Measurements from ENCODE around the gene TBATA.

Gene TBATA

DNA sequence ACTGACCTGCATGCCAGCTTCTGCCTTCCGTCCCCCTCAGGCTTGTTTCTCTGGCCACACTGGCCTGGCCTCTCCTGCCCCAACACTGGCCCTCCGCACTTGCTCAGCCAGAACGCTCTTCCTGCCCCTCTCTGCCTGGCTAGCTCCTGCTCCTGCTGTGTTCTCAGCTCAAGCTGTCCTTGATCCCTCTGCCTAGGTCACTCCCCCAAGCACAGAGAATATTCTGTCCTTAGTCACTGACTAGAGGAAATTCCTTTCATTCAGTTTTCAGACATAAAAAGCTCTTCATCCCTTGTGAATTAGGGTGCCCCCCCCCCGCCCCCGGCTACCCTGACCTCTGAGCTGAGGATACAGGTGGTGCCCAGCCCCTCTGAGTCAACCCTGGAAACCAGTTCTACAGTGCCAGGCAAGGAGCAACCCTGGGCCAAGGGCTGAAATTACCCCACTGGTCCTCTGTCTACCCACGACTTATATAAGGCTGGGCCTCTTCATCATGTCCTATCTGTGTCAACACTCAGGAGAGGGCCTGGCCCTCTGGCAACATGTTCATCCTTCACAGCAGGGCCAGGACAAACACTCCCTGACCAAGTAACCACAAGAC lies 23.9 kb upstream of the TBATA start:
- DNase-seq (ENCODE audit: low read depth, low spot score), result no peak

DNA sequence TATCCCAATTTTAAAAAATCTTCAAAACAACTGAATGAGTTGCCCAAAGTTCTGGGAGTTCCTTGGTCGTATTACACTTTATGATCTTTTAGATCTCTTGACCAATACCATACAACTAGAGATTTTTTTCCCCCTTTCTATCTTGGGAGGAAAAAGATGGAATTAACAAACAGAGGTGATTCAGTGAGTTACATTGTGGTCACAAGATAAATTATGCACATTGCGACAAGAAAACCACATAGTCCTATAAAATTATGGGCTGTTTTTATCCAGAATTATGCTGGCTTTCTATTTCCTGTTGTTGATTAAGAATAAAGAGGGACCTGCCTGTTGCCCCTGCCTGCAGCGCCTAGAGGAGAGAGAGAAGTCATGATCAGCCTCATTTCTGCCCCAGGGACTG lies 22.4 kb upstream of the TBATA start:
- DNase-seq (ENCODE audit: low read depth, low spot score), result no peak

DNA sequence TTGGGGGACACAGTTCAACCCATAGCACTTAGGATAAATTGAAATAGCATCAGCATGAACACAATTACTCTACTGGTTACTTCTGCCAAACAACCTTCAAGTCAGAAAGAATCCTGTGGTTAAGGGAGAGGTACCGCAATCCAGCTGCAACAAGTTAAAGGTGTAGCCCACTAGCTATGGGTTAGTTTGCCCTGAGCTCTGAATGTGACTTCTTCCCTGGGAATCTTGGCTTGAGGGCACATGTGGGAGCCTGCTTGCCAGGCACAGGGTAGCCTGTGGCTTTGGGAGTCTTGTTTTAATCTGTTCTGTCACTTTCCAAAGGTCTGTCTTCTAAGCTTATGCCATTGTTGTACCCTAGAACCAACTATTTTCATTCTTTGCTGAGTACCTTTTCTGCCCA lies 21.7 kb upstream of the TBATA start:
- no peak for DNase-seq (ENCODE audit: low read depth, low spot score)

DNA sequence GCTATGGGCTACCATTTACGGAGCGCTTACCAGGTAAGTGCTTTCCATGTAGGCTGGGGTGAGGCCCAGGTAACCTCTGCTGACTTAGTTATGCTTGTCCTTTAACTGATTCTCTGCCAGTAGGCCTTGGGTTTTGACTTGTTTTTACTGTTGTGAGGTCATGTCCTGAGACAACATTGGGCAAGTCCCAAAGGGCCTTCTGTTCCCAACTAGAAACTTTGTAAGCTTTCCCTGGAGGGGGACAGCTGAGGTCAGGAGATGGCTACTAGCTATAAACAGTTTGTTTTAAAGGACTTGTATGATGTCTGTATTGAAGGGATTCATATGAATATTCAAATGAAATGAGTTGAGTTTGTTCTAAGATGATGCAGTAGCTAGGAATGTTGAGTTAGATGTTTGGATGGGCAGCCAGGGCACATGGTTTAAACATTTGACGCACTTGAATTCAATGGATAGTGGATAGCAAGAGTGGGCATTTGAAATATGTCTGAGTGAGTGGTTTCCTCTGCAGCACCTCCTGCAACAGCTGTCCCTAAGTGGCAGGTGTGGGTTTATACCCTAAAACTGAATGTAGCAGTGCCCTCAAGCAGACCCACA lies 20.5 kb upstream of the TBATA start:
- no peak for DNase-seq (ENCODE audit: low read depth, low spot score)

DNA sequence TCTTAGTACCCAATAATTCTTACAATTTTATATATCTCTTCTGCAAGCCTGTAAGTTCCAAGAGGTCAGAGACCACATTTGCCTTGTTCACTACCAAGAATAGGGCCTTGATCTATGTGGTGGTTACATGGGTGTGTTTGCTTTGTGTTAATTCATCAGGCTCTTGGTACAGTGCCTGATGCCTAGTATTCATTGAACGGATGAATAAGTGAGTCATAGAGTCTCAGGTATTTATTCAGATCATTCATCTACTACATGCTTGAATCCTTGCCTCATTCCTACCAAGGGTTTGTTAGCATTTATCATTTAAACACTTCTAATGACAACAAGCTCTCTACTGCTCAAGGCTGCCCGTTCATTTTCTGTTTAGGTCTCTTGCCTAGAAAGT lies 19.2 kb upstream of the TBATA start:
- no peak for DNase-seq (ENCODE audit: low read depth, low spot score)

DNA sequence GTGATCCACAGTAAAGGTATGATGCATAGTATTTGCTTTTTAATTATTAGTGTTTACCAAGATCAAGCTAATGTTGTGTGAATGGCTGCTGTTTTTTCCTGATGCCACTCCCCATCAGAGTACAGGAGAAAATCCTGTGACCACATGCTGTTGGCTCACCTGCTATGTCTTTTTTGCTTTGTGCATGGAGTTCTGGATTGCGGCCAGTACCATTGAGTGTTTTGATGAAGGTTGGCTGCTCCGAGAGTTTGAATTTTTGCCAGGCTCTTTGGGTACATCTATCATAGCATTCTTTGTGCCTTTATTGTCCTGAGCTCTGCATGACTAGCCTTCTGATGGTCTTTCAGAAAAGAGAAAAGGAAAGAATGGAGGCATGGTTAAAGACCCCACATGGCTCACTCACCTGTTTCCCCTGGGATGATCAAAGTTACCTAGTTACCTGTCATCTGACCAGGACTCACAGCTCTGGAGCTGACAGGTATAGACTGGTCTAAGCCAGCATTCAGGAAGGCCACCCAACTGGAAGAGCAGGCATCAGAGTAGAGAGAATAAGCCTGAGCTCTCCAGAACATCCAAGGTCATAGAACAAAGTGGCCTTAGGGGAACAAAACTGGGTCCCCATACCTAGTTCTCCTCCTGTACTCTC lies 18.7 kb upstream of the TBATA start:
- no peak for DNase-seq (ENCODE audit: low read depth, low spot score)

DNA sequence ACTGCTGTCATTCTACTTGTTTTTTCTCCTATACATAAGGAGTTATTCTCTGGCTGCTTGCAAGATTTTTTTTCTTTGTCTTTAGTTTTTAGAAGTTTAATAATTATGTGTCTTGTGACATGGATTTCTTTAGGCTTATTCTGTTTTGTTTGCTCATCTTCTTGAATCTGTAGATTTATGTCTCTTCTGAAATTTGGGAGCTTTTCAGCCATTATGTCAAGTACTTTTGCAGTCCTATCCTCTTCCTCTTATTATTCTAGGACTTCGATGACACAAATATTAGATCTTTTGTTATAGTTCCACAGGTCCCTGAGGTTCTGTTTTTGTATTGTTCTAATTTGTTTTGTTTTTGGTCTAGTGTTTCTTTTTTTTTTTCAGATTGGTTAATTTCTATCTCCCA lies 16.7 kb upstream of the TBATA start:
- no peak for DNase-seq (ENCODE audit: low read depth, low spot score)

DNA sequence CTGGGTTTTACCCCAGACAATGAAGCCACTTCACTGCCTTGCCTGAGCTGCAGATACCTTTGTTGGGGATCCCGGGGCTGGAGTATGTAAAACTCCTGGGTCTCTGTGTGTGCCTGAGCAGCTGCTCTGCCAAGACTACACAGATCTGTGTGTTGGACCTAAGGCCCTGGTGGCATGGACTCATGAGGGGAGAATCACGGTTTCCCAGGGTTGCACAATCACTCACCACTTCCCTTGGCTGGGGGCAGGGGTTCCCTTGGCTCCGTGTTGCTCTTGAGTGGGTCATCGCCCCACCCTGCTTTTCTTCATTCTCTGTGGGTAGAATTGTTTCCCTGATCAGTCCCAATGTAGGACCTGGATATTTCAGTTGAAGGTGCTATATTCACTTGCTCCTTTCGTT lies 13.9 kb upstream of the TBATA start:
- DNase-seq (ENCODE audit: low read depth, low spot score), result no peak

DNA sequence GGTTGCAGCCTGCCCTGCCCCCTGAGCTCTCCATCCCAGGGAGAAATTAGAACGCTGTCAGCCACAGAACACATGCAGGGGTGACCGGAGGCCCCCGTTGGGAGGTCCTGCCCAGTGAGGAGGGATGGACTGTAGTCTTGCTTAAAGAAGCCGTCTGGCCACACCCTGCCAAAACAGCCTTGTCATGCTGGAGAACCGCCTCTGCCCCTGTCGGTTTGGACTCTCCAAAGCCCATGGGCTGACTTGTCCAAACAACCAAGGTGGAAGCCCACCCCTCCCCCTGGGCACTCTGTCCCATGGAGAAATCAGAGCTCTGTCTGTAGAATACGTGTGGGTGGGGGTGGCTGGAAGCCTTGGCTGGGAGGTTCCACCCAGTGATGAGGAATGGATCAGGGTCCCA lies 12.7 kb upstream of the TBATA start:
- DNase-seq (ENCODE audit: low read depth, low spot score), result no peak

DNA sequence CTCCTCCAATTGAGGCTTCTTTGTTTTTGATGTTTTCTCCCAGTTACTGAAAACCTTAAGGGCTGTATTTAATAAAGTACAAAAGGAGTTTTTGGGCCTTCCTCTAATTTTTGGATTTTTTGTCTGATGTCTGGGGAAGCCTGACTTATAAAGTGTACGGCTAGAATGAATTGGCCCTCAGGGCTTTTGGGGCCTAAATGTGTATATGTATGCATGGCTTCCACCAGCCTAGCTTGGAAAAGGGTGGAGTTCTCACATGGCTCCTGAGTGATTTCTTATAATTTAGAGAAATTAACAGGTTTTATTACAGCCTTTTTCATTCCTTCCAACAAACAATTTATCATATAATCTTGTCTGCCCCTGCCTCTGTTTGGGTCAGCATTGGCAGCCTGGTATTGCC lies 10.4 kb upstream of the TBATA start:
- DNase-seq (ENCODE audit: low read depth, low spot score), result no peak

DNA sequence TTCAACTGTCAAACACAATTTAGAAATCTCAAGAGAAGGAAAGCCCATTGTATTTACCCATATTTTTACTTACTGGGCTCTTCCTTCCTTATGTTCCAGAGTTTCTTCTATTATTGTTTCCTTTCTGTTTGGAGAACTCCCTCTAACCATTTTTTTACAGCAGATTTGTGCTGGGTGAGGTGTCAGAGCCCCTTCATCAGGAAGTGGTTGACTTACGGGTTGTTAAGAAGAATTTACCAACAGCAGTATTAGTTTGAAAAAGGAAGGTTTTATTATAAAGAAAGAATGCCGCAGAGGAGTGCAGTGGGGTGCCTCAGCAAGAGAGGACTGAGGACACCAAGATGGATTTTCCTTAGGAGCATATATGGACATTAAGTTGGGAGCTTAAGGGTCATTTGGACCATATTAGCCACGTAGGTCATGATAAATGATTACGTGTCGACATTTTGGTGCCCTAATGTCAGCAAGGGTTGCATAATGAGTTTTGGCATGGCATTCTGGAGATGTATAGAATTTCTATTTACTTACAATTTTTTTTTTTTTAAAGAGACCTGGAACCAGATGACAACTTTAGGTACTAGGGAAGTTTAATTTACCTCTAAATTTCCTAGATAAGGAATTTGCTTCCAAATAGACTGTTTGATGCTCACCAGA lies 6.3 kb upstream of the TBATA start:
- DNase-seq (ENCODE audit: low read depth, low spot score), result no peak

DNA sequence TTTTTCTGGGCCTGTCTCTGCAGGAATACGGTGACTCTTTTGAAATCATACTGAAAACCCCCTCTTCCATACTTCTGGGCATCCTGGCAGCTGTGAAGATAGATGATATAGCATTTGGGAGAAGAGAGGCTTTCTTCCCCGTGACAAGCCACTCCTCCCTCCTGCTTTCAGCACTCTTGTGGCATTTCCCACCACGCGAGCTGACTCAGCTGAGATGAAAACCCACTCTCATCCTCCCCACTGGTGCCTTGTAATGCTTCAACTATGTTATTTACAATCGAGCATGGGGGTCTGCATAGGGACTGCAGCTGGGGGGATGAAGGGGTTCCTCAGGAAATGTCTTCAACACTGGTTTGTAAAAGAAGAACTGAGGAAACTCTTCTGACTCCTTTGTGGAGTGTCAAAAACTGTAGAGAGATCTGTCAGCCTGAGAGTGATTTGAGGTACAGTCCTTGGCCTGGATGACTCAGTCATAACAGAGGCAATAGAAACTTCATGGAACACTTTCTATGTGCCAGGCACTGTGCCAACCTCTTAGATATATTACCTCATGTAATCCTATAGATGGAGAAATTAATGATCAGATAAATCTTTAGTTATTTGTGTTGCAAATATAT lies 1.7 kb upstream of the TBATA start:
- DNase-seq (ENCODE audit: low read depth, low spot score), result no peak

DNA sequence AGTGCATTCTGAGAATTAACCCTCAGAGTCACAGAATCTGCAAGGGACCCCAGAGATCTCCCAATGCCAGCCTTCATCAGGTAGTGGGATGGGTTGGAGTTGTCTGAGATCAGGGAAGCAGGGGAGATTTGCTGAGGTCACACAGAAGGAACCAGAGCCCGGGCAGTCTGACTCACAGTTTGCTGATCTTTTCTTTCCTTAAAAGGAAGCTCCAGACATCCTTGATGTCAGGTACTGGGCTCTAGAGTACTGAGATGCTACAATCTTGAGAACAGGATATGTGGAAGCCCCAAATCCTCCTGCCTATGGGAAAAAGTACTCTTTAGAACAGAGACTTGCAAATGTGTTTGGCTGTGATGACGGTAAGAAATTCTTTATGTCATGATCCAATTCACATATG lies 706 bp downstream of the TBATA start:
- no peak for DNase-seq (ENCODE audit: low read depth, low spot score)

DNA sequence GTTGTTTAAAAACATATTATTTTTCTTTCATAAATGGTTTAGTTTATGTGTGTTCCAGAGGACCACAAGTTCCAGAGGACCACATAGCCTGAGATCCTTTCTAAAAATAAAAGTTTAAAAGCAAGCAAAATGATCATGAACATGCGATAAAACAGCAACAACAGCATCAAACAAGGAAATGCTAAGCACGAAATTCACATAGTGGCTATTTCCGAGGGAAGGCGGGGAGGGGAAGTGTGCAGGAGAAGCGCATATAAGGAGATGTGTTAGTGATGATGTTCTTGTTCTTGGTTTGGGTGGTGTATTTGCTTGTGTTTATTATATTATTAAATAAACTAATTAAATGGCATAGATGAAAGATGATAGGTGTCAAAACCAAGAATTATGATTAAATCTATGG lies 1.2 kb downstream of the TBATA start:
- no peak for DNase-seq (ENCODE audit: low read depth, low spot score)

DNA sequence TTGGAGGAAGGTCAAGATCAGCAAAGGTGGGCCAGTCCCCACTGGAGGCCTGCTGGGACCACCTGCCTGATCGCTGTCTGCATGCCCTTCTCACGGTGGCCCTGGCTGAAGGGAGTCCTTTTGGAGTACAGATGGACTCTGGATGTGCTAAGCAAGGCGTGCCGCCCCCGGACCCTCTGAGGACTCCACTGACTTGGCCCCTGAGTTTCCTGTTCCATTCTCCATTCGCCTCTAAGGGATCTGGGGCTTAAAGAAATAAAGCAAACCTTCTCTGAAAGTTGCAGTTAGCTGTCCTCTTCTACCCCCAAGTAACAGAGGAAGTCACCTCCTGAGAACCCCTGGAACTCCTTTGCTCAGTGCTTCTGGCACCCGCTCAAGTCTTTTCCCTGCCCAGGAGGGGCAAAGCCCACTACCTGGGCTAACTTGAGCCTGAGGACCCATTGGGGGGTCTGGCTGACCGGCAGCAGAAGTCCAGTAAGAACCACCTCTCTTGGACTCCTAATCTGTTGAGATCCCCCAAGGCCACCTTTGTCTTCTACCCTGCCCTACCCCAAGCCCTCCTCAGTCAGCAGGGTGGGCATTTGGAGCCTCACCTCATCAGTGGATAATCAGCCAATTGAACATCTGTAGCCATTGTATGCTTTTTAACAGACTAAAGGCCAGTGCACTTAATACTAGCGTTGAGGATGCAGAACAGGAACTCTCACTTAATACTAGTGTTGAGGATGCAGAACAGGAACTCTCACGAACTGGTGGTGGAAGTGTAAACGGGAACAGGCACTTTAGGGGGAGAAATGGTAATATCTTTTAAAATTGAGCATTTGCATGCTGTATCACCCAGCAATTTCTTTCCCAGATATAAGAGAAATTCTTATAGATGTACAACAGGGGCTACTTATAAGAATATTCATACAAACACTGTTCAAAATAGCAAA lies 2.2 kb downstream of the TBATA start:
- DNase-seq (ENCODE audit: low read depth, low spot score), result no peak

DNA sequence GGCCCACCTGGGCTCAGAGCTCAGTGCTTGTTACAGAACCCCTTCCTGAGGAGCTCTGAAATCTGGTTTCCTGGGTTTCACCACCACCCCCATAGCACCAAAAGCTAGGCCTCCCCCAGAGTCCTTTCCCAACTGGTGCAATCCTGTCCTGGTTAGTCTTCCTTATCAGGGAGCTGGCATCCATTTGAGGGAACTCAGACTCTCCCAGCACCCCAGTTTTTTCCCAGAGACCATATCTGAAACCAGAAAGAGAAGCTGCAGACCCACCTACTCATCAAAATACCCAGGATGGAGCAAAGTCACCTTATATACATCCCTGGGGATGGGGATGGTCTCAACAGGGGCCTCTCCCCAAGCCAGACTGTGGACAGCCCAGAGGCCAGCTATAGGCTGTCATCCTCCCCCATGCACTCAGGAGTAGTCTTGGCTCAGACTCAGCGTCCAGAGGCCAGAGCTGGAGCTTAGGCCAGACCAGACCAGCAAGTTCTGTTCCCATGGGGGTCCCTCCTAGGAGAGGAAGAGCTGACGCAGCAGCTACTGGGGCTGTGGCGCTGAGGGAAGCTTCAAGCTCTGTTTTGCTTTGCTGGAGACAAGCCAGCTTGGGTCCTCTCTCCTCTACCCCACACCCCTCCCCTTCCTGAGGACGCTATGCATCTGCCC lies 3.0 kb downstream of the TBATA start:
- DNase-seq (ENCODE audit: low read depth, low spot score), result no peak

DNA sequence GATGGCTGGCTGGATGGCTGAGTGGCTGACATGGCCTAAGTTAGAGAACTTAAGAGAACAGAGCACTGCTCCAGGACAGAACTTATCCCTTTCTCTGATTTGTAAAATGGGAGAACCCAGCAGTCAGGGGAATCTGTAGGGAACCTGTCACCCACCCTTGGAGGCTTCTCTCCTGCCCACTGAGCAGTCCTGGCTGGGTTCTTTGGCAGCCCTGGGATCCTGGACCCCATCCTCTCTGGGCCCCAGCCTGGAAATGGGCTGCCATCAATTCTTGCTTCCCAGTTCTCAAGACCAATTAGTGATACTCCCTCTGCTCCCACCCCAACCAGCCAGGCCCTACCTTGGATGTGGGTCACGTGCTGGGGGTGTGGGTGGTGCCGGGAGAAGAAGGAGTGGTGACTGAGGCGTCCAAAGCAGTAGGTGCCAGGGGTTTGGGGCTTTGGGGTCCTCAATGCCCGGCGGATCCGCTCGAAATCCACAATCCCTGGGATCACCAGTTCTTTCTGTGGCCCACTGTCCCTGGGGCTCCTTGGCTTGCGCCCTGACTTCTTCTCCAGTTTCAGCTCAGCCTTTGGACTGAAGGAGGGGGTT lies 3.6 kb downstream of the TBATA start:
- no peak for DNase-seq (ENCODE audit: low read depth, low spot score)

DNA sequence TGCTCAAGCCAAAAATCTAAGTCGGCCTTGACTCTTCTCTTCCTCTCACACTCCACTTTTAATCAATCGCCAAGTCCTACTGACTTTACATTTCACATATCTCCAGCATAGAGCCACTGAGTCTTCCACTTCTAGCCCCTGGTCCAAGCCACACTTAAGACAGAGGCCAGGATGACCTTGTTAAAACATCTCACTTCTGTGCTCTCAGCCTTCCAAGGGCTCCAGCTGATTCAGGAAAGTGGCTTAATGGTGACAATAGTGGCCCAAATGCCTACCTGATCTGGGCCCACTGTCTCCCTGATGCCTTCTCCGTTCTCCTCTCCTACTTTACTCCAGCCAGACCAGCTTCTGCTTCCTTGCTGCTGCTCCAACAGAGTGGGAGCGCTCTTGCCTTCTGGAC lies 4.4 kb downstream of the TBATA start:
- no peak for DNase-seq (ENCODE audit: low read depth, low spot score)

DNA sequence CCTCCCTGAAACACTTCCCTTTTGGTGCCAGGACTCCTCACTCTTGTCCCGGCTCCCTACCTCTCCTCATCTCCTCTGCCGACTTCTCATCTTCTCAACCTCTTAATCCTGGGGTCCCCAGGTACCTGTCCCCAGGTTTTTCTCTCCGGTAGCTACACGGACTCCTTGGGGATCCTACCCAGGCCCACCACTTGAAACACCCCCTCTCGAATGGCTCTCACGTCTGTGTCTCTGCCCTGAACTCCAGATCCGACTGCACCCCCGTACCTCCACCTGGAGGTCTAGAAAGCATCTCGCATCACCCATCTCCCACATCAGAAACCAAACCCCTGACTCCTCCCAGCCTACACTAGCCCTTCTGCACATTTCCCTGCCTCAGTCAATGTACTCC lies 4.8 kb downstream of the TBATA start:
- DNase-seq (ENCODE audit: low read depth, low spot score), result no peak

DNA sequence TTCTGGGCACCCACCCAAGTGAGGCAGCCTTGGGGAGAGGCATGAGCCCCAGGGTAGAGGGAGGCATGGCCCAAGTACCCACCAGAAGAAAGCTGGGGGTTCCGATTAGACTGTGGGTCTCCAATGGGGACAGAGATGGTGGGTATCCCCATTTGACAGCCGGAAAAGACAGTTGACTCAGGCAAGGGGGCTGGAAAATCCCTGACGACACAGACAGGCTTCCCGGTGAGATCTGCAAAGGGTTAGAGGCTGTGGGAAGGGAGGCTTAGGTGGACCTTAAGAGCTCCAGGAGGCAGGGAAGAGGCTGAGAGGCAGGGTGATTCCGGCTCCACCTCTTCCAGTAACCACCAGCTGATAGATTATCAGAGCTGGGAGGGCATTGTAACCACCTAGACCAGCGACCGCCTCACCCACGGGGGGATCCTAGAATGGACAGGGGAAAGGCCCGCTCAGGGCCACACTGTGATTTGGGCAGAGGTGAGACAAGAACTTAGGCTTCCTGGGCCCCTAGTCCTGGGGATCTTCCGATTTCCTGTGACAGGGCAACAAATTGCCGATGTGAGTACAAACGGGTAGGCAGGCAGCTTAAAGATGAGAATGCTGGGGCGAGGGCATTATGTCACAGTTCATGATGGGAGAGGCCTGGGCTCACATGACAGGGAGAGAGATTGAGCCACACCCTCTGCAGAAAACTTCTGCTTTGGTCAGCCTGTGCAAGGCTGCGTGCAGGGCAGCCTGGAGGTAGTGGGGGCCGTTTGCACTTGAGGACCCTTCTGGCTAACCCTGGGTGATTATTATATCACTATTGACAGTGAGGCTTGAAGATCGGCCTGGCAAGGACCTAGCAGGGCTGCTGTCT lies 5.4 kb downstream of the TBATA start:
- DNase-seq (ENCODE audit: low read depth, low spot score), result no peak

All from brain pericyte (primary cell).